PC-9 (cell line): Measurements from ENCODE around the gene BLZF1.

Source experiments
- CTCF ChIP-seq: fragments of 200-600 bp; sonication (generic); conservative IDR thresholded peaks from 2 replicates; pipeline ENCODE4 v1.6.1; 2017; ENCODE audit warnings: mixed run types, antibody characterized with exemption, mild to moderate bottlenecking, moderate library complexity
- EZH2 ChIP-seq: fragments of 200-600 bp; sonication (generic); IDR thresholded peaks from 2 replicates; pipeline ENCODE4 v1.8.0; 2017; ENCODE audit warnings: antibody characterized with exemption, low read depth

GRCh38 chr1:169318536-169319244, 49.3 kb upstream of the BLZF1 start:
- no peak for TF ChIP-seq CTCF
- no peak for TF ChIP-seq EZH2
